PC-3 (cell line): ENCODE results near the gene SIRPB2. TPM values are rescaled to one million over a fixed set of nuclear protein-coding genes. Genes with fewer than 3 reads are reported as not detected.

Source experiments
- ATAC-seq: fragments of 200-7000 bp; cut with Tn5 transposase; 2 replicates; pipeline ENCODE4 v1.9.1; 2020; ENCODE audit warnings: mild to moderate bottlenecking, moderate library complexity
- BruUV-seq: library from RNA; stranded (reverse); fragments of 400-500 nt; replicated peaks from 2 replicates; lab custom pipeline; 2021; lab: Mats Ljungman, UMichigan
- CTCF ChIA-PET: fragments of 300-600 bp; sonication (Branson Sonifier 250); formaldehyde crosslinking; loops from one replicate; lab custom pipeline; 2022; ENCODE audit warnings: antibody characterized with exemption; lab: Charles Lee
- POLR2A ChIA-PET: fragments of 300-600 bp; sonication (Branson Sonifier 250); formaldehyde crosslinking; loops from one replicate; lab custom pipeline; 2022; ENCODE audit warnings: antibody characterized with exemption; ENCODE audit not compliant: unreplicated experiment; lab: Charles Lee
- DNase-seq: peaks from one replicate; pipeline ENCODE4 v3.0.0-alpha.2; 2015
- H2AFZ ChIP-seq: fragments of 300-600 bp; sonication (generic); 2 replicates; pipeline ENCODE4 v1.6.0; 2016; ENCODE audit warnings: antibody characterized with exemption, low read length
- H3F3A ChIP-seq: fragments of 300-600 bp; sonication (generic); one replicate; pipeline ENCODE4 v1.6.0; 2017; ENCODE audit warnings: antibody characterized with exemption, low read length, control low read depth, mild to moderate bottlenecking; ENCODE audit not compliant: unreplicated experiment
- H3K27ac ChIP-seq: fragments of 300-600 bp; sonication (generic); 2 replicates; pipeline ENCODE4 v1.5.1; 2016; ENCODE audit warnings: mild to moderate bottlenecking, low read length
- H3K27me3 ChIP-seq: fragments of 300-600 bp; sonication (generic); 2 replicates; pipeline ENCODE4 v1.6.1; 2016; ENCODE audit warnings: low read length, mixed read lengths
- H3K36me3 ChIP-seq: fragments of 300-600 bp; sonication (generic); 2 replicates; pipeline ENCODE4 v1.6.1; 2016; ENCODE audit warnings: low read depth, mixed run types, low read length, mixed read lengths
- H3K4me1 ChIP-seq: fragments of 300-600 bp; sonication (generic); 2 replicates; pipeline ENCODE4 v1.5.1; 2016; ENCODE audit warnings: low read length; ENCODE audit not compliant: insufficient read depth
- H3K4me2 ChIP-seq: fragments of 300-600 bp; sonication (generic); 2 replicates; pipeline ENCODE4 v1.6.0; 2016; ENCODE audit warnings: low read length
- H3K4me3 ChIP-seq: fragments of 300-600 bp; sonication (generic); 2 replicates; pipeline ENCODE4 v1.5.1; 2016; ENCODE audit warnings: mild to moderate bottlenecking, low read length, mixed read lengths
- H3K79me2 ChIP-seq: fragments of 300-600 bp; sonication (generic); 2 replicates; pipeline ENCODE4 v1.6.1; 2017; ENCODE audit warnings: low read length, mixed read lengths
- H3K9ac ChIP-seq: fragments of 300-600 bp; sonication (generic); 2 replicates; pipeline ENCODE4 v1.6.0; 2016; ENCODE audit warnings: mild to moderate bottlenecking, low read length
- H3K9me2 ChIP-seq: fragments of 300-600 bp; sonication (generic); replicated peaks from 2 replicates; pipeline ENCODE4 v1.6.1; 2016; ENCODE audit warnings: mixed run types, low read length, mixed read lengths
- H3K9me3 ChIP-seq: fragments of 300-600 bp; sonication (generic); 2 replicates; pipeline ENCODE4 v1.6.1; 2016; ENCODE audit warnings: low read length, mixed read lengths
- H4K20me1 ChIP-seq: fragments of 300-600 bp; sonication (generic); 2 replicates; pipeline ENCODE4 v1.6.1; 2016; ENCODE audit warnings: low read length, mixed read lengths
- CTCF ChIP-seq: fragments of 300-600 bp; sonication (generic); conservative IDR thresholded peaks from 2 replicates; pipeline ENCODE4 v1.5.1; 2017; ENCODE audit warnings: antibody characterized with exemption, low read depth, mild to moderate bottlenecking, low read length
- EZH2 ChIP-seq: fragments of 300-600 bp; sonication (generic); IDR thresholded peaks from one replicate; pipeline ENCODE4 v1.6.1; 2017; ENCODE audit warnings: antibody characterized with exemption, mild to moderate bottlenecking, low read length; ENCODE audit not compliant: unreplicated experiment
- EZH2phosphoT487 ChIP-seq: fragments of 300-600 bp; sonication (generic); IDR thresholded peaks from 2 replicates; pipeline ENCODE4 v1.6.1; 2018; ENCODE audit warnings: mild to moderate bottlenecking, antibody characterized with exemption, low read length, borderline replicate concordance
- intact Hi-C: fragments of 100-400 bp; cut with micrococcal nuclease; formaldehyde crosslinking; loops from 2 replicates; pipeline ENCODE4 v1.9.0; 2023
- total RNA-seq: library from RNA; depleted of rRNA; stranded (reverse); fragments of >200 nt; gene quantifications from 2 replicates; pipeline ENCODE4 v1.2.3, GENCODE V29; 2014

Gene SIRPB2
- total RNA-seq, 1 experiment from 2014 or later: 2.1 TPM

GRCh38 chr20:1449370-1449769 is 41.9 kb downstream of the SIRPB2 start:
- TF ChIP-seq EZH2: no peak
- Histone ChIP-seq H3K27ac (no peak overlapping the region), H3K4me3 (no peak overlapping the region), H3K27me3 (no peaks in the 10 kb centered on the region), H3K9ac (no peak overlapping the region), H3K4me1 (no peaks in the 10 kb centered on the region), H3K9me3 (0 out of 2 replicates have a peak, but pooled peaks cover 8% of the 10 kb centered on the region), H4K20me1 (no peaks in the 10 kb centered on the region), H3F3A (no peaks in the 10 kb centered on the region), H3K9me2 (no peaks in the 10 kb centered on the region), H3K79me2 (0 out of 2 replicates have a peak, but pooled peaks cover 3% of the 10 kb centered on the region), H2AFZ (no peak overlapping the region), H3K4me2 (no peak overlapping the region), H3K36me3 (peaks cover 100% of the 10 kb centered on the region)
- no TSS peak for BruUV-seq
- ATAC-seq (no peak), DNase-seq (no peak)
- CTCF ChIA-PET: no interaction called here
- POLR2A ChIA-PET: interaction anchor here (0.5 kb wide), 1 partner anchor 909 kb away, joined by 3 read pairs; no protein-coding TSS in a partner anchor
- intact Hi-C loops: no loop called here

GRCh38 chr20:1448081-1448620 is 43.1 kb downstream of the SIRPB2 start:
- H4K20me1 ChIP-seq: no peaks in the 10 kb centered on the region
- H3F3A ChIP-seq: no peaks in the 10 kb centered on the region
- H3K27me3 ChIP-seq: no peaks in the 10 kb centered on the region
- intact Hi-C loops: no loop called here
- H3K9me2 ChIP-seq: no peaks in the 10 kb centered on the region
- ChIA-PET POLR2A (no interaction called here), CTCF (no interaction called here)
- no peaks in the 10 kb centered on the region for H3K4me1 ChIP-seq
- H3K9me3 ChIP-seq: 0 out of 2 replicates have a peak, but pooled peaks cover 8% of the 10 kb centered on the region
- H3K36me3 ChIP-seq: peaks cover 100% of the 10 kb centered on the region
- BruUV-seq: no TSS peak
- H3K27ac ChIP-seq: no peak overlapping the region
- H3K79me2 ChIP-seq: 0 out of 2 replicates have a peak, but pooled peaks cover 3% of the 10 kb centered on the region
- TF ChIP-seq EZH2phosphoT487 (no peak), EZH2 (no peak), CTCF (no peak)
- no peak overlapping the region for H3K4me3 ChIP-seq
- no peak overlapping the region for H3K4me2 ChIP-seq
- no peak overlapping the region for H3K9ac ChIP-seq
- ATAC-seq (no peak), DNase-seq (no peak)
- H2AFZ ChIP-seq: no peak overlapping the region

- BruUV-seq: no TSS peak
- H3F3A ChIP-seq: no peaks in the 10 kb centered on the region
- H3K9ac ChIP-seq: no peak overlapping the region
- no peak overlapping the region for H2AFZ ChIP-seq
- ChIA-PET CTCF (interaction anchor here (0.7 kb wide), 1 partner anchor 438 kb away, joined by 5 read pairs; no protein-coding TSS in a partner anchor), POLR2A (no interaction called here)
- H3K4me2 ChIP-seq: no peak overlapping the region
- no peaks in the 10 kb centered on the region for H3K27me3 ChIP-seq
- DNase-seq (no peak), ATAC-seq (no peak)
- TF ChIP-seq EZH2: no peak
- TF ChIP-seq CTCF: no peak
- no peak for TF ChIP-seq EZH2phosphoT487
- no peak overlapping the region for H3K27ac ChIP-seq
- 0 out of 2 replicates have a peak, but pooled peaks cover 5% of the 10 kb centered on the region for H3K9me3 ChIP-seq
- no peaks in the 10 kb centered on the region for H3K4me1 ChIP-seq
- no peak overlapping the region for H3K4me3 ChIP-seq
- intact Hi-C loops: no loop called here
- H3K79me2 ChIP-seq: 0 out of 2 replicates have a peak, but pooled peaks cover 3% of the 10 kb centered on the region
- H3K9me2 ChIP-seq: no peaks in the 10 kb centered on the region
- peaks cover 100% of the 10 kb centered on the region for H3K36me3 ChIP-seq
- H4K20me1 ChIP-seq: no peaks in the 10 kb centered on the region
Observed at GRCh38 chr20:1446536-1446935, 44.7 kb downstream of the SIRPB2 start.
